Uterus (tissue), 4 donors: Measurements from ENCODE around the gene NHEJ1. TPM values are rescaled to one million over a fixed set of nuclear protein-coding genes. Genes with fewer than 3 reads are reported as not detected.

Source experiments
- DNase-seq, 2 donors: peaks; one replicate each; pipeline ENCODE4 v3.0.0-alpha.2; 2019 to 2020
- H3K27ac ChIP-seq, 2 donors: fragments of 200-600 bp; sonication (generic); 1 replicate in 1 of 2; 2 replicates in 1 of 2; pipeline ENCODE4 v1.5.1; 2016 to 2018
- H3K27me3 ChIP-seq, 2 donors: fragments of 200-600 bp; sonication (generic); one replicate each; pipeline ENCODE4 v1.5.1; 2018 to 2019; ENCODE audit warnings: control low read depth in 1 of 2
- H3K36me3 ChIP-seq, 2 donors: fragments of 200-600 bp; sonication (generic); one replicate each; pipeline ENCODE4 v1.5.1; 2019; ENCODE audit warnings: control low read depth in 1 of 2
- H3K4me1 ChIP-seq, 2 donors: fragments of 200-600 bp; sonication (generic); one replicate each; pipeline ENCODE4 v1.5.1; 2018 to 2019; ENCODE audit warnings: control low read depth in 1 of 2
- H3K4me3 ChIP-seq, 2 donors: fragments of 200-600 bp; sonication (generic); 1 replicate in 1 of 2; 2 replicates in 1 of 2; pipeline ENCODE4 v1.5.1; 2018 to 2019; ENCODE audit warnings: mild to moderate bottlenecking in 1 of 2
- H3K9me3 ChIP-seq, 2 donors: fragments of 200-600 bp; sonication (generic); one replicate each; pipeline ENCODE4 v1.5.1; 2019; ENCODE audit warnings: control low read depth in 1 of 2
- CTCF ChIP-seq, 4 experiments: fragments of 200-600 bp in 2 of 4; fragments of 450-650 bp in 2 of 4; sonication (generic) in 2 of 4; IDR thresholded peaks; one replicate each; pipeline ENCODE4 v1.5.1; 2016 to 2019; ENCODE audit warnings: antibody characterized with exemption in 4 of 4, mild to moderate bottlenecking in 2 of 4, moderate library complexity in 1 of 4
- POLR2A ChIP-seq, 2 donors: fragments of 450-650 bp; IDR thresholded peaks; one replicate each; pipeline ENCODE4 v1.6.1; 2016; ENCODE audit warnings: antibody characterized with exemption in 2 of 2, mild to moderate bottlenecking in 1 of 2, moderate library complexity in 1 of 2
- intact Hi-C: fragments of 100-400 bp; cut with DNase I; formaldehyde crosslinking; loops from one replicate; pipeline ENCODE4 v1.15.1; 2023; ENCODE audit warnings: low total_unique reads
- total RNA-seq, 4 donors: library from RNA; depleted of rRNA in 3 of 4; stranded (reverse); fragments of >200 nt in 3 of 4; gene quantifications; one replicate each; pipeline versions ENCODE4 v1.1.0 to v1.2.4, GENCODE V29; 2014 to 2023
- donor health status: DM: yes; HTN: yes; CAD: no.

The NHEJ1 gene
- total RNA-seq, 4 donors from 2014 or later = 15.0 to 162 (median 18.1) TPM

- peak overlapping the region in 1 of 2 donors; percentile 72 for H3K27ac ChIP-seq
Measured at GRCh38 chr2:219172231-219173154, 11.9 kb upstream of the NHEJ1 start.

DNA sequence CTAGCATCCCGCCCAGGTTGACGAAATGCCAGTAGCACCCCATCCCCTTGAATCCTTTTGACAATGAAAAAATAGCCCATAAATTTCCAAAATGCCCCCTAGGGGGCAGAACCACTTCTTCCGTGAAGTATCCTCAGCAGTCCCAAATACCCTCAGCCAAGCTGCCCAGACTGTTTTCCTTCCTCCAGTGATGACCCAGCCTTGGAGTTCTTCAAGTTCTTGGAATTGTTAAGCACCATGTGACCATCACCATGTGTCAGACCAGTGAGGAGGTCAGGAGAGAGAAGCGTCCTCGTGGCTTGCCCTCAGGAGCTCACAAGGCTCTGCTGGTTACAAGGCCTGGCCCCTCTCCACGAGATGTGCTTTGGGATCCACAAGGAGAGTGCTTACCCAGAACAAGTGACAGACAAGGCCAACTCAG, 10.6 kb upstream of the NHEJ1 start:
- Histone ChIP-seq H3K9me3 (no peaks in the 10 kb centered on the region), H3K27ac (peak overlapping the region; percentile 56 to 72), H3K36me3 (no peaks in the 10 kb centered on the region), H3K4me3 (no peak overlapping the region), H3K27me3 (no peaks in the 10 kb centered on the region), H3K4me1 (no peaks in the 10 kb centered on the region)
- TF ChIP-seq POLR2A (IDR thresholded peaks at IDR 0.05) (no peak), CTCF (IDR thresholded peaks at IDR 0.05) (peak; percentile 43 to 61 (median 50))
- peak; percentile 46 to 62 for DNase-seq
- intact Hi-C loops = no loop called here

More at GRCh38 chr2:219172231-219173154, 11.9 kb upstream of the NHEJ1 start:
- H3K36me3 ChIP-seq = no peaks in the 10 kb centered on the region
- intact Hi-C loops = no loop called here
- H3K4me1 ChIP-seq = no peaks in the 10 kb centered on the region
- H3K9me3 ChIP-seq = no peaks in the 10 kb centered on the region
- TF ChIP-seq POLR2A (IDR thresholded peaks at IDR 0.05) (no peak), CTCF (IDR thresholded peaks at IDR 0.05) (no peak)
- H3K4me3 ChIP-seq = no peak overlapping the region
- no peaks in the 10 kb centered on the region for H3K27me3 ChIP-seq
- DNase-seq = no peak

DNA sequence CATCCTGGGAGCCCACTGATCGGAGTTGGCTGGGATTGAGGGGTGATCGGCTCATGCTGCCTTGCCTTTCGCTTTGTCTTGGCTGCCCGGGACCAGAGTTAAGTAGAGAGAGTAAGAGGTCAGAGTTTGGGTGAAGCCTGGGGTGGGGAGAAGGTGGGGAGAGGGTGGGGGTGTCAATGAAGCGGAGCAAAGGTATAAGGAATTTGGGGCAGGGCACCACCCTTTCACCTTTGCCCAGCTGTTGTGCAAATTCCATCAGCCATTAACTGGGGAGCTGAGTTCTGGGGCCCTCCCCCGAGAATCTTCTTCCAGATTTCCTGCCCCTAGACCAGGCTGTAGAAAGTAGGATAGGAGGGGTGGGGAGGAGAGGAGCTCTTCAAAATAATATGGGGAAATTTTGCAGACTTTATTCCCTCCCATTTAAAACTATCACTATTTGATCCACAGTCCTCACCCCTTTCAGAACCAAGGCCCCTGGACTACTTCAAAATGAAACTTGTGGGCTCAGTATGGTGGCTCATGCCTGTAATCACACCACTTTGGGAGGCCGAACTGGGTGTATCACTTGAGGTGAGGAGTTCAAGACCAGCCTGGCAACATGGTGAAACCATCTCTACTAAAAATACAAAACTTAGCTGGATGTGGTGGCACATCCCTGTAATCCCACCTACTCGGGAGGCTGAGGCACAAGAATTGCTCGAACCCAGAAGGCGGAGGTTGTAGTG, 9.5 kb upstream of the NHEJ1 start, which contains the start of gene SLC23A3:
SLC23A3 (minus strand) TSS at position 100 of the 725 bp plus-strand sequence; CDS start at position 55, 45 bp downstream.
- peak within 1 kb of the TSS; percentile 3 to 56 for H3K27ac ChIP-seq
- H3K4me3 ChIP-seq = no peak within 1 kb of the TSS
- no peak for DNase-seq
- intact Hi-C loops = no loop called here
- H3K4me1 ChIP-seq = no peaks in the 10 kb centered on the region
- no peak for TF ChIP-seq POLR2A (IDR thresholded peaks at IDR 0.05)
- no peak for TF ChIP-seq CTCF (IDR thresholded peaks at IDR 0.05)
- no peaks in the 10 kb centered on the region for H3K27me3 ChIP-seq
- H3K9me3 ChIP-seq = no peaks in the 10 kb centered on the region
- H3K36me3 ChIP-seq = no peaks in the 10 kb centered on the region

- Histone ChIP-seq H3K27ac (no peak overlapping the region), H3K4me1 (no peaks in the 10 kb centered on the region), H3K4me3 (no peak overlapping the region), H3K9me3 (no peaks in the 10 kb centered on the region), H3K36me3 (no peaks in the 10 kb centered on the region), H3K27me3 (no peaks in the 10 kb centered on the region)
- intact Hi-C loops = no loop called here
- TF ChIP-seq POLR2A (IDR thresholded peaks at IDR 0.05) (no peak), CTCF (IDR thresholded peaks at IDR 0.05) (no peak)
- DNase-seq = no peak
Measured at GRCh38 chr2:219168932-219169331, 8.3 kb upstream of the NHEJ1 start.

- TF ChIP-seq POLR2A (IDR thresholded peaks at IDR 0.05) (no peak), CTCF (IDR thresholded peaks at IDR 0.05) (no peak)
Measured at GRCh38 chr2:219168526-219168925, 7.9 kb upstream of the NHEJ1 start.

More at GRCh38 chr2:219168526-219168925, 7.9 kb upstream of the NHEJ1 start:
- H3K9me3 ChIP-seq = no peaks in the 10 kb centered on the region
- intact Hi-C loops = no loop called here
- no peaks in the 10 kb centered on the region for H3K4me1 ChIP-seq
- no peak overlapping the region for H3K27ac ChIP-seq
- no peaks in the 10 kb centered on the region for H3K27me3 ChIP-seq
- H3K4me3 ChIP-seq = no peak overlapping the region
- no peaks in the 10 kb centered on the region for H3K36me3 ChIP-seq
- no peak for DNase-seq
